ENCODE data around the gene OR4F6. TPM values are rescaled to one million over a fixed set of nuclear protein-coding genes. Genes with fewer than 3 reads are reported as not detected.
"Not testable (repeated sequence)": the region's sequence is repeated elsewhere in the genome, so short reads cannot be mapped to it uniquely, and the experiment has no call there.

Gene OR4F6, protein sequence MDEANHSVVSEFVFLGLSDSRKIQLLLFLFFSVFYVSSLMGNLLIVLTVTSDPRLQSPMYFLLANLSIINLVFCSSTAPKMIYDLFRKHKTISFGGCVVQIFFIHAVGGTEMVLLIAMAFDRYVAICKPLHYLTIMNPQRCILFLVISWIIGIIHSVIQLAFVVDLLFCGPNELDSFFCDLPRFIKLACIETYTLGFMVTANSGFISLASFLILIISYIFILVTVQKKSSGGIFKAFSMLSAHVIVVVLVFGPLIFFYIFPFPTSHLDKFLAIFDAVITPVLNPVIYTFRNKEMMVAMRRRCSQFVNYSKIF
- not detected in 2 replicates for total RNA-seq (2014; rRNA removed; shearing (Covaris generic))

DNA sequence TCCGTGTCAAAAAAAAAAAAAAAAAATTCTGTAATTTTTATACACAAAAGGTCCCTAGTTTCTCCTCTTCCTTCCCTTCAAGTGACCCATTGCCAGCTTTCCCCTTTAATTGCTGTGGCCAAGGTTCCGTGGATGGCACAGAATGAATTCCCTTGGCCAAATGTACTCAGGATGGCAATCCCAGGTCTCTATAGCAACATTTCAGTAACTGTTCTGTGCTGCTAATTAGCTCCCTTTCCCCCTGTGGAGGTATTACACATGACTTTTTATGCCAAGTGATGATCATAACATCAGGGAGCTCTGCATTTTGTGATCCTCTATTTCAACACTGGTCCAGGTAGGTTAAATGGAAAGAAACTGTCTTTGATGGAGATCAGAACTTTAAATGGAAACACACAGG is at the start of gene OR4F6:
OR4F6 (plus strand) TSS at position 301 of the 400 bp plus-strand sequence. CDS start 2,211 bp downstream, outside the sequence.
- no peak for DNase-seq (ENCODE audit: low spot score)

DNA sequence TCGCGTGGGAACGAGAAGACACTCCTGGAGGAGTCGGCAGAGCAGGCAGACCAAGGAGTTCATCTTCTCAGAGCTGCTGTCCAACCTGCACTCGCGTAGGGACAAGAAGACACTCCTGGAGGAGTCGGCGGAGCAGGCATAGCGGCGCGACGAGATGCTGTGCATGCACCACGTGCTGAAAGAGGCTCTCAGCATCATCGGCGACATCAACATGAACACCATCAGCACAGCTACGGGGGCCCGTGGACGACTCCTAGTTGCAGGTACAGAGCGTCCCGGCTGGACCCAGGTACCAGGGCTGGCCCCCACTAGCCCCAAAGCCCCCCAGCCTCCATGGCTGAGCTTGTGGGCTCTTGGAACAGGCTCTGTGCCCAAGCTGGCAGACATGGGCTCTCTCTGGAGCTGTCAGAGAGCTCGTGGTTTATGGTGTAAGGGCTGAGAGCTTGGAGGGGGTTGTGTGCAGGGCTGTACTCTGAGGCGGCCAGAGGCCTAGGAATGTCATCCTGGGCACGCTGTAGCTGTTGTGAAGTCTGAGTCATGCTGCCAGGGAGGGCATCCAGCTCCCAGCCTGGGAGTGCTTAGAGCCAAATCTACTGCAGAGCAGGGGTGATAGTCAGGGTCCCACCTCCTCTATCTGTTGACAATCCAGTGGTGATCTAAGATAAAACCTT is 38.5 kb upstream of the OR4F6 start:
- DNase-seq (ENCODE audit: low spot score) = not testable (repeated sequence)

DNA sequence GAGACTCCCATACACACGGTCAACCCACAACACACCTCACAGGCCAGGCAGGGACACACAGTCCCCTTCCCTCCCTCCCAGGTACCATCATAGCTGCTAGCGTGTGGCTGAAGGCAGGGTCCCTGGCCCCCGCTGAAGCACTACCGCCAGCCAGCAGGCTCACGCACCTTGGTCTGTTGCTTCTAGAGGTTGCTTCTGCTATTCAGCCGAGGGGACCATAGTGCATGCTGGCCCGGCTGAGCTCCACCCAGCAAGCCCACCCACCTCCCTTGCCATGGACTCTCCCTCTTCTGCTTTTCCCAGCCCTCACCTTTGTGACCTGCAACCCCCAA is 38.0 kb upstream of the OR4F6 start:
- not testable (repeated sequence) for DNase-seq (ENCODE audit: low spot score)

DNA sequence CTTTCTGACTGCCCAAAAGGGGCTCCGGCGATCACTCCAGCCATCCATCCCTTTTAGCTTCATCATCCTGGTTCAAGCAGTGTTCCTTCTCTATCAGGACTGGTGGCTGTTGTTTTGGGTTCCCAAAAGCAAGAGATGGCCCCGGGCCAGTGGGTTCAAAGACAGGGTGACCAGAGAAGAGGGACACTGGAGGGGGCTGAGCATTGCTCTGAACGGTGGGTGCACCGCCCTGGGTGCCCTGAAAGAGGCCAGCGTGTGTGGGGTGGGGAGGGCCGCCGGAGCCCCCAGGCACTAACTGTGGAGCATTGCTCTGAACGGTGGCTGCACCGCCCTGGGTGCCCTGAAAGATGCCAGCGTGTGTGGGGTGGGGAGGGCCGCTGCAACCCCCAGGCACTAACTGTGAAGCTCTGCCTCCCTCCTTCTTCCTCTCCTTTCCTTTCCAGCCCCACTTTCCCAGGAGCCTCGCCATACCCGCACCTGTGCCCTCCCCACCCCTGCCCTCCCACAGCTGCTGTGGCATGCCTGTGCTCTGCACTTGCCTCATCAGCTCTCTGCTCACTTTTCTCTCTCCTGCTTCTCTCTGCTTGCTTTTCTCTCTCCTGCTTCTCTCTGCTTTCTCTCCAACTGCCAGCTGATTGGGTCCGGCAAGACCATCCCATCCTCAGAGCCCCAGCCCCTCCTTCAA is 37.4 kb upstream of the OR4F6 start:
- no peak for DNase-seq (ENCODE audit: low spot score)

DNA sequence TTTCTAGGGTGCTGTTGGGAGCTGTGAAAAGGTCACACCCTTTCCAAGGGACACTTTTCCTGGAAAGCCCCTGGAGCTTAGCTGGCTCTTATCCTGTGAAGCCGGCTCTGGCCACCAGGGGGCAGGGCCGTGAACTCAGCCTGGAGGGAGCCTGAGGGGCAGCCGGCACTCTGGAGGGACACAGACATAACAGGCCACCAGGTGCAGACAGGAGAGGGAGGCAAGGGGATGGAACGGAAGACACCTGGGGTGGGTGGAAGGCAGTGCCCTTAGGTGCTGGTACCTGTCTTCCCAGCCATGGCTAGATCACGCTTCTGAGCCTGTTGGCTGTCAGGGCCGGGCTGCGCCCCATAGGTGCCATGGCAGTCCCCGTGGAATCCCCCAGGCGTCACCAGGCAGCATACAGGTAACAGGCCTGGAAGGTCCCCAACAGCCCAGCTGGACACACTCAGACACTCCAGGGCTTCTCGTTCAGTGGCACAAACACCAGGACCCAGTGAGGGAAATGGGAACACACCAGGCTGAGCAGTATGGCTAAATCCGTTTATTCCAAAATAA is 36.1 kb upstream of the OR4F6 start:
- DNase-seq (ENCODE audit: low spot score) = not testable (repeated sequence)

DNA sequence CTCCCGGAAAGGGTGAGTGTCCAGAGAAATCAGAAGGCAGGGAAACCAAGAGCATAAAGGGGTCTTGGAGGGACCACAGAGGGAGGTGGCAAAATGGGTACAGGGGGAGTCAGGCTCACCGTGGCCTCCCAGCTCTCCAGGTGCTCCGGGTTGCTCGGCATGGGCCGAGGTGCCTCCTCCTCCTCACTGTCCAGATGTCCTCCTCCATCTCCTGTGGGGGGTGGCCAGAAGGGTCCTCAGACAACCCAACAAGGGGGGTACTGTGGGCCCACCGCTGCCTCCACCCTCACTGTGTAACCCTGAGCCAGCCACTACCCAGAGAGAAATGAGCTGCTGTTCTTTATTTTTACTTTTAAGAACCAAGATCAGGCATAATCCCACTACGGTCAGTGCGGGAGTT is 30.4 kb upstream of the OR4F6 start:
- no peak for DNase-seq (ENCODE audit: low spot score)

DNA sequence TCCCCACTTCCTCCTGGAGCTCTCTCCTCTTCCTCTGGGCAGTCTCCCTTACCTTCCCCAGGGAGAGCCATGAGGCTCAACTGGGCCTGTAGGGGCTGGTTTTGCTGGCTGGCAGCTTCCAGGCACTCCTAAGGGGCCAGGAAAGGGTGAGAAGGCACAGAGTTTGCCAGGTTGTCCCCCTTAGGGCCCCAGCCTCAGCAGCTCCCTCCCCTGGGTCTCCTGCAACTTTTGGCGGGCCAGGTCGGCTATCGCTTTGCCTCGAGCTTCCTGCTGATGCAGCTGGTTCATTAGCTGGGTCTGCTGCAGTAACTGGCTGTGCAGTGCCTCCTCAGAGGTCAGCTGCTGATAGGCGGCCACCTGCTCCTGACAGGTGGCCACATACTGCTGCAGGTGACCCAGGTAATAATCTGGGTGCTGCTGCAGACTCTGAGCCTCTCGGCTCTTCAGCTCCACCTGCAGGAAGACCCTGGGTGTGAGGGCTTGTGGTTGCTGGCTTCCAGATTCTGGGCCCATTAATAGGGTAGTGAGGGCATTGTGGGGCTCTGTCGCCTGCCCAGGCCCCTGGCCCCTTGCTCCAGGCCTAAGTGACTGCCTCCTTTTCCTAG is 29.7 kb upstream of the OR4F6 start:
- DNase-seq (ENCODE audit: low spot score) = peak; percentile 60

DNA sequence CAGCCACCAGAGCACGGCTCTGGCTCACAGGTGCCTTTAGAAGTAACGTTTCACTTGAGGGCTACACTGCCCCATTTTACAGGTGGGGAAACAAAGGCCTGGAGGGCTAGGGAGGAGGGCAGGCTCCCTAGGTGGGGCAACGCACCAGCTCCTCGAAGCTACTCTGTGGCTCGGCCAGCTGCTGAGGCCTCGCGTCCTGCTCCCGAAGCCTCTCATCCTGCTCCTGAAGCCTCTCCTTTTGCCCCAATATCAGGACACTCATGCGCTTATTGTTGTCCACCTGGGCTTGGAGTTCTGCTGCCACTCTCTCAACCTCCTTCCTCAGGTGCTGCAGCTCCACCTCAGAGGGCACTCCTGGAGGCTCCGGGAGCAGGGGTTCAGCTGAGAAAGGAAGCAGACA is 28.2 kb upstream of the OR4F6 start:
- no peak for DNase-seq (ENCODE audit: low spot score)

DNA sequence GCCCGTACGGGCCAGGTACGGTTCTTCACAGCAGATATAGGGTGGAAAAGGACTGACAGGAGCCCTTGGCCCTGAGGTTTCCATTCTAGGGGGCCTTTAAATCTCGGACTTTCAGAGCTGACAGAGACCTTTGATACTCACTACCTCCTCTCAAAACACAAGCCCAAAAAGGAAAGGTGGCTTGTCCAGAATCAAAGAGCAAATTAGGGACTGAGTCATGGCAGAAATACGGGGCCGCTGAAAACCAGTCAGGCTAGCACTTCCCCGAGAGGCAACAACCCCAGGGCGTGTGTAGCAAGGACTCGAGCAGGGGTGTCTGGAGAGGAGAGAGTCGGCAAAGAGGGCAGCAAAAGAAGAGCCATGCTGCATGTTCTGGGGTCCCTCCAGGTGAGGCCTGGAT is 24.7 kb upstream of the OR4F6 start:
- DNase-seq (ENCODE audit: low spot score) = not testable (repeated sequence)

DNA sequence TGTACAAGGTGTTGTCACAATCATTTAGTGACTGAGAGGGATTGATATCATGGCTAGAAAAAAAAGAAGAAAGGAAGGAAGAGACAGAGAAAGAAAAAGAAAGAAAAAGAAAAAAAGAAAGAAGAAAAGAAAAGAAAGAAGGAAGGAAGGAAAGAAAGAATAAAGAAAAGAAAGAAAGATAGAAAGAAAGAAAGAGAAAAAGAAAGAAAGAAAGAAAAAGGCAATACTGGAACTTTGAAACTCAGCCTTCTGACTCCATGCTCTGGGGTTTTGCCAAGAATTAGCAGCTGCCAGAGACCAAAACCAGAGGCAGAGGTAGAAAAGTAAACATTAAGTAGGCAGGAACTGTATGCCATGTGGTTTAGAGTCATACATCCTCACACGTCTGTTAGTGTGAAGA is 23.1 kb upstream of the OR4F6 start:
- DNase-seq (ENCODE audit: low spot score) = peak; percentile 37

DNA sequence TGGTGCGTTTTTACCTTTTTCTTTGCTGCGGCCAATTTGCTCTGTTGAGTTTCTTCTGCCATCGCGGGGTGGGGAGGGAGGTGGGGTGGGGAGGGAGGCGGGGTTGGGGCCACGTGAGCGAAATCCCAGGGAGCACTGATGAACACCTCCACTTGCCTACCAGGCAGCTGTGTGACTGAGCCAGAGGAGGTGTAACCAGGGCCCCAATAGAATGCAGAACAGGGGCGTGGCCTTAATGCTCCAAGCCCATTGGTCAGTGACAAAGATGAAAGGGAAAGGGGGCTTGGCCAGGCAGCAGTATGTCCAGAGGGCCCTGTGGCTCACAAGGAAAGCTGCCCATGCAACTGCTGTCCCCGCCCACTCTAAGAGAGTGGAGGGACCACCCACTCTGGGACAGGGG is 21.4 kb upstream of the OR4F6 start:
- no peak for DNase-seq (ENCODE audit: low spot score)

DNA sequence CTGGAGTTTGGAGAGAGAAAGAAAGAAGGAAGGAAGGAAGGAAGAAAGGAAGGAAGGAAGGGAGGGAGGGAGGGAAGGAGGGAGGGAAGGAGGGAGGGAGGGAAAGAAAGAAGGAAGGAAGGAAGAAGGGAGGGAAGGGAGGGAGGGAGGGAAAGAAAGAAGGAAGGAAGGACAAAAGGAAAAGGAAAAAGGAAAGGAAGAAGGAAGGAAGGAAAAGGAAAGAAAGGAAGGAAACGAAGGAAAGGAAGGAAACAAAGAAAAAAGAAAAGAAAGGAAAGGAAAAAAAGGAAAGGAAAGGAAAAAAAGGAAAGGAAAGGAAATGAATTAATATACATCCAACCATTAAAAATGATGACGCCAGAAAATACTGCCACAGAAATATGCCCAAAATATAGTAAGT is 18.7 kb upstream of the OR4F6 start:
- no peak for DNase-seq (ENCODE audit: low spot score)

DNA sequence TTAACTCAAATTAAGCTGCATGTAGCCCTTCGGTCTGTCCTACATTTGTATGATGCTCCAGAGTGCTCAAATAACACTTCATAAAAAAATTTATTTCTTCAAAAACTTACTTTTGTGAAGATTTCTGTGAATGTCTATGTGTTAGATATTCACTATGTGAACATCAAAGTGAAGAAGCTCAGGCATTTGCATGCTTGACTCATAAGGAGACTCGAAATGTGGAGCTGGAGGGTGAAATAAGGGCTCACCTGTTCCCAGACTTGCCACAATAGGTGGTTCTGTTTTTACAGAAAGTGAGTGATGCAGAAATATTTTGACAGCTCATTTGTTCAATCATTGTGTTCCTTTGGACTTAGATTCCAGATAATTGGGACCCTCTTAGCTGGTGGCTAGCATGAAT is 16.9 kb upstream of the OR4F6 start:
- not testable (repeated sequence) for DNase-seq (ENCODE audit: low spot score)

DNA sequence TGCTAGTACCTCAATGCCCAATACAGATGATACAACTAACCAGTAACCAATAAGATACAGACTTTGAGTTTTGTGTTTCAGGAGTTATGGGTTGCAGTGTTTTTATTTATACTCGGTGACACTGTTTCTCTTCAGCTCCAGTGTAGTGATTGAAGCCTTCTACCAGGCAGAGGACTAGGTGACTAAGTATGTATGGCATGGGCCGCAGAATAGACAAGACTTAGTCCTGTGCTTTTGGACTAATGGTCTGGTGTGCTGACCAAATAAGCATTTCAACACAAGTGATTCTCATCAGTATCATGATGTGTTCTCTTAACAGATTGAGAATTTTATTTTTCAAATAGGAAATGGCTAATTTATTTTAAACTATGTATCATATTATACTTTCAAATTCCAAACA is 15.3 kb upstream of the OR4F6 start:
- DNase-seq (ENCODE audit: low spot score) = not testable (repeated sequence)

DNA sequence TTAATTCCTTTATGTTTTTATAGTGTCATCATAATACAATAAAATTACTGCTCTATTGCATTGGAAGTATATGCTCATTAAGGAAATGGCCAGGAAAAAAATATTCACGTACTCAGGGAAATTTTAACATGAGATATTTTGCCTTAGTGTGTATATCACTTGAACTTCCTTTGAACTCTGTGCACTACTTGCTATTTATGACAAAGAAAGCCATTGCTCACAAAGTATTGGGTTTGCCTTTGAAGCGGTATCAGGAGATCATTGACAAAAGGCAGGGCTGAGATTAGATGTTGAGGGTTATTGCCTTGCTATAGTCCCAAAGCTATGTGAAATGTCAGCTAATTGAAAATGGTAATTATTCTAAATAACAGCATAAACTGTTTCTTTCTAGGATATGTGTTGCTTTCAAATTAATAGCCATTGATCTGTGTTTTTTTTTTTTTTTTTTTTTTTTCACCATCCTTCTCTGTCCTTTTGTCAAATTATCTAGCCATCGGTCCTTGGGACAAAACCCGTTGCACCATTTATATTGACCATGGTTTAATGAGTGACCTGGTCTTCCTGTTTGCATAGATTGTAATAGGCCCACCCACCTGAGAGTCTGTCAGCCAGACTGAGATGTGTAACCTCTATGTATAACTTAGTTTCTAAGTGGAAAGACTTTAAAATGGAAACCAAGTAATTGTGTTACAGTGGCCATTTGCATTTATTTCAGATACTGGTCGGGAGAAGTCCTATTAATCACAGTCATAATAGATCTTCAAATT is 14.6 kb upstream of the OR4F6 start:
- not testable (repeated sequence) for DNase-seq (ENCODE audit: low spot score)

DNA sequence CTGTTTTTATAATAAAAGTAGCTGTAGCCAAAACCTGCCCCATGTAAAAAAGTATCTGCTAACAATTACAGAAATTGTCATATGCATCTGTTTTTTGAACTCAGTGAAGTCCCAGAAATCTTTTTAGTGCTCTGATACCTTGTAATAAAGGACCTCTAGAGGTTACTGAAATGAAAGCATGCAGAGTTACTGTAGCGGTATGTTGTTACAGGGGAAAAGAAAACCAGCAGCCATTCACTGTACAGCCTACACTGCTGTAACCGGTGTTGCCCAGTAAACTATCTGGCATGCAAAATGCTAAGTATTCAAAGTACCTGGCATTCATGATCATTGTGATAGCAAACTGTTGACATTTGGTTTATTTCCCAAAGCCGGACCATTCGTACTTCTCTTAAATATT is 12.6 kb upstream of the OR4F6 start:
- DNase-seq (ENCODE audit: low spot score) = not testable (repeated sequence)

DNA sequence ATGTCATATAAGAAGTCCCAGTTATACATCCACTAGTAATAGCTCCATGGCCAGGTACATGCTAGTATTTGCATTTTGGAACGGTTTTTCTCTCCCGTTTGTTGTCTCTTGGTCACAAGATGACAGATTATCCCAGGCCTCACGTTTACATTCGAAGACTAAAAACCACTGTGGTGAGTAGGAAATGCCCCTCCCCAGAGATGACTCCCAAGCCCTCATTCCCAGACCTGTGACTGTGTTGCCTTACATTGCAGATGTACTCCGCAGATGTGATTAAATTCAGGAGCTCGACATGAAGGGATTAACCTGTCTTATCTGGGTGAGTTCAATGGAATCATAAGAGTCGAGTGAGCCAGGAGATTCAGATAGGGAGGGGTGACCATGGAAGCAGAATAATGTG is 9.3 kb upstream of the OR4F6 start:
- DNase-seq (ENCODE audit: low spot score) = not testable (repeated sequence)

DNA sequence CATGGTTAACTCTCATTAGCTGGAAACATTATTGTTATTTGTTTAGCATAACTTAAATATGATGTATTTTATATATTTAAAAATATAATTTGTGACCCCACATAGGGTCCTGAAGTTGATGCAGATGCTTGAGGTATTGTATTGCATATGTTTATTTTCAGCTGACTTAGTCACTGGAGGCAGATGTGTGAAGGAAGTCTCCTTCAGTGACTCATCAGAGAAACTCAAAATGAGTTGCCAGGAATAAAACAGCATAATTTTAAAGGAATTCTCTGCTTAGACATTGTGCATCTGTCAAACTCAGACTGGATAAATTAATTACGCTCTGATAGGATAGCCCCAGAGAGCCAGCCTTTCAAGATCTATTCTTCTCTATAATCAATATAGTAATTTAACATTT is 7.9 kb upstream of the OR4F6 start:
- DNase-seq (ENCODE audit: low spot score) = no peak

DNA sequence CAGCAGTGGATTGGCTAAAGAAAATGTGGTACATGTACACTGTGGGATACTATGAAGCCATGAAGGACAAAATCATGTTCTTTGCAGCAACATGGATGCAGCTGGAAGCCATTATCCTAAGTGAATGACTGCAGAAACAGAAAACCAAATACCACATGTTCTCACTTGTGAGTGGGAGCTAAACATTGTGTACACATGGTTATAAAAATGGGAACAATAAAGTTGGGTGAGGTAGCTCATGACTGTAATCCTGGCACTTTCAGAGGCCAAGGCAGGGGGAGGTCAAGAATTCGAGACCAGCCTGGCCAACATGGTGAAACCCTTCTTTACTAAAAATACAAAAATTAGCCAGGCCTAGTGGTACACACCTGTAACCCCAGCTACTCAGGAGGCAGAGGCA is 3.6 kb upstream of the OR4F6 start:
- DNase-seq (ENCODE audit: low spot score) = no peak

DNA sequence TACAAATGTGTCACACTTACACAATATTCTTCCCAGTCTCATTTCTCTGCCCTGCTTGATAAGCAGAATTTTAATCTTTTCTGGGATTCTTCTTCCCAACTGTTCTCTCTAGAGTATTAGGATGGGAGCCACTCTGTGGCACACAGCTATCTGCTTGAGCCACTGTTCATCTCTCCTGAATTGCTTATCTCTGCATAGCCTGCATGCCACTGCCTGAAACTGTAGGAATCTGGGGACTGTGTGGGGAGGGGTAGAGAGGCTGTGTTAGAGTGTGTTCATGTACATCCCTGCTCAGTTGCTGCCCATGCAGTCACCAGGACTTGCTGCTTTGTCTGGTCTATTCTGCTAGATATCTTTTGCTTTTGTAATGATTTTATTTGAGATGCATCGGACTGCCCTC is 2.3 kb upstream of the OR4F6 start:
- DNase-seq (ENCODE audit: low spot score) = no peak

DNA sequence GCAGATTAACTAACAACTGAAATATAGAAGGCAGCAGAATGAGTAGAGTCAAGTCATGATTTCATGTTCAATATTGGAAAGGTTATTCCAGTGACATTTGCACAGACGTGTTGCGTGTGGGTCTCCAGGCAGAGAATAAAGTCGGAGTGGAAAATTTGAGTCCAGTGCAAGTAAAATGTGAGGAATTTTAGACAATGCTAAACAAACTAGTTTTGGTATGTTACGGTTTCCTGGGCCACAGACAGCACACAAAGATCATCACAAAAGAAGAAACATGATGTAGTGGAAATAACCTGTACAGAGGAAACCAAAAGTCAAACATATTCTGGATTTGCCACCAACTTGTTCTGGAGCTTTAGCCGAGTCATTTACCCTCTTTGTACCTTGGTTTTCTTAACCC is 367 bp downstream of the OR4F6 start:
- no peak for DNase-seq (ENCODE audit: low spot score)

Data from HT-29 (cell line).